Middle frontal gyrus (tissue), 1 donor: ENCODE measurements around the gene CLEC4F.
"Not testable (repeated sequence)": the region's sequence is repeated elsewhere in the genome, so short reads cannot be mapped to it uniquely, and the experiment has no call there.

Experiments used
- DNase-seq: peaks from one replicate; pipeline ENCODE4 v3.0.0-alpha.2; 2015; ENCODE audit warnings: low spot score; ENCODE audit errors: extremely low spot score

CLEC4F gene

GRCh38 chr2:70827388-70827787 is 7.0 kb upstream of the CLEC4F start:
- DNase-seq, result no peak

GRCh38 chr2:70826696-70827350 is 6.4 kb upstream of the CLEC4F start:
- DNase-seq, result no peak

- no peak for DNase-seq
Observed at GRCh38 chr2:70823249-70823648, 2.9 kb upstream of the CLEC4F start.

- DNase-seq, result no peak
Observed at GRCh38 chr2:70822843-70823242, 2.4 kb upstream of the CLEC4F start.

- DNase-seq, result no peak
Observed at GRCh38 chr2:70817284-70817954, 3.0 kb downstream of the CLEC4F start.

GRCh38 chr2:70816726-70817125 is 3.7 kb downstream of the CLEC4F start:
- DNase-seq, result no peak

GRCh38 chr2:70808983-70809958 is 11.1 kb downstream of the CLEC4F start:
- no peak for DNase-seq

- DNase-seq, result no peak
Observed at GRCh38 chr2:70807828-70808118, 12.6 kb downstream of the CLEC4F start.

- no peak for DNase-seq
Observed at GRCh38 chr2:70807102-70807827, 13.1 kb downstream of the CLEC4F start.

GRCh38 chr2:70806620-70807019 is 13.8 kb downstream of the CLEC4F start:
- no peak for DNase-seq

- DNase-seq, result no peak
Observed at GRCh38 chr2:70806013-70806412, 14.4 kb downstream of the CLEC4F start.

- no peak for DNase-seq
Observed at GRCh38 chr2:70801607-70802263, 18.7 kb downstream of the CLEC4F start.

GRCh38 chr2:70799706-70800105 is 20.7 kb downstream of the CLEC4F start:
- no peak for DNase-seq

GRCh38 chr2:70797996-70798395 is 22.4 kb downstream of the CLEC4F start:
- not testable (repeated sequence) for DNase-seq

GRCh38 chr2:70797506-70797905 is 22.9 kb downstream of the CLEC4F start:
- DNase-seq, result no peak

- no peak for DNase-seq
Observed at GRCh38 chr2:70796262-70796661, 24.1 kb downstream of the CLEC4F start.

GRCh38 chr2:70795164-70795995 is 25.0 kb downstream of the CLEC4F start:
- no peak for DNase-seq

GRCh38 chr2:70793450-70793849 is 26.9 kb downstream of the CLEC4F start:
- no peak for DNase-seq

GRCh38 chr2:70790136-70790828 is 30.1 kb downstream of the CLEC4F start, which contains the start of gene FIGLA:
Gene FIGLA, minus strand, starts transcription at chr2:70790643. Its CDS starts 5 bp downstream, at chr2:70790638.
- no peak for DNase-seq
